ENCODE measurements around the gene PI4KA. TPM values are rescaled to one million over a fixed set of nuclear protein-coding genes. Genes with fewer than 3 reads are reported as not detected.

Gene PI4KA
- total RNA-seq, 4 donors from 2014 or later = 67.3 to 92.9 (median 76.5) TPM

DNA sequence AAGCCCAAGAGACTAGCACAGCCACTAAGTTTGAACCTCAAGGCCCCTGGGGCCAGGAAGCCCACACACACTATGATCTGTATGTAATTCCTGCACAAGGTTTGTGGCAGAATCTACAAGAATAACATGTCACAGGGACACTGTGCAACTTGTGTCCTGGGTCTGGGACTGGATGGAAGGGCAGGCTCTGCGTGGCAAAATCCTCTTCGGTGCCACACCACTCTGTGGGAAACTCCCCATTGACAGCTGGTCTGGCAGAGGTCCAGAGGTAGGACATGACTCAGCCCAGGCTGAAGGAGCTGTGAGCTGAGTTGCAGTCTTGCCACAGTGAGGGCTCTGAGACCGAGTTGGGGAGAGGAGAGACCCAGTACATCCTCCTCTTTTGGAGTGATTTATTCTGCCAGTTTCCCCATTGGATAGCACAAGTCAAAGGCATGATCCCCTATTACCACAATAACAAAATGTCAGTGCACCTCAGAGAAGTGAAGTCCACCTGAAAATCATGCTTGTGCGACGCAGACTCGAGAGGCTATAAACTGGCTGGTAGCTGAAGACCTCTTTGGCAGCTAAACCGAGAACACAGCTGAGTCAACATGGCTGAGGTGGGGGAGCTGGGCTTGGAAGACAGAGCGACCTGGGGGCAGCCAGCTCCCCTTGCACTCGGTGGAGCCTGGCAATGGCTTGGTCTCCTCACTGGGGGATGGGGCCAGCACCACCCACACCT is 108.0 kb downstream of the PI4KA start:
- TF ChIP-seq, protein P1, sequence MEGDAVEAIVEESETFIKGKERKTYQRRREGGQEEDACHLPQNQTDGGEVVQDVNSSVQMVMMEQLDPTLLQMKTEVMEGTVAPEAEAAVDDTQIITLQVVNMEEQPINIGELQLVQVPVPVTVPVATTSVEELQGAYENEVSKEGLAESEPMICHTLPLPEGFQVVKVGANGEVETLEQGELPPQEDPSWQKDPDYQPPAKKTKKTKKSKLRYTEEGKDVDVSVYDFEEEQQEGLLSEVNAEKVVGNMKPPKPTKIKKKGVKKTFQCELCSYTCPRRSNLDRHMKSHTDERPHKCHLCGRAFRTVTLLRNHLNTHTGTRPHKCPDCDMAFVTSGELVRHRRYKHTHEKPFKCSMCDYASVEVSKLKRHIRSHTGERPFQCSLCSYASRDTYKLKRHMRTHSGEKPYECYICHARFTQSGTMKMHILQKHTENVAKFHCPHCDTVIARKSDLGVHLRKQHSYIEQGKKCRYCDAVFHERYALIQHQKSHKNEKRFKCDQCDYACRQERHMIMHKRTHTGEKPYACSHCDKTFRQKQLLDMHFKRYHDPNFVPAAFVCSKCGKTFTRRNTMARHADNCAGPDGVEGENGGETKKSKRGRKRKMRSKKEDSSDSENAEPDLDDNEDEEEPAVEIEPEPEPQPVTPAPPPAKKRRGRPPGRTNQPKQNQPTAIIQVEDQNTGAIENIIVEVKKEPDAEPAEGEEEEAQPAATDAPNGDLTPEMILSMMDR (IDR thresholded peaks at IDR 0.05; ENCODE audit: low read depth) = no peak

DNA sequence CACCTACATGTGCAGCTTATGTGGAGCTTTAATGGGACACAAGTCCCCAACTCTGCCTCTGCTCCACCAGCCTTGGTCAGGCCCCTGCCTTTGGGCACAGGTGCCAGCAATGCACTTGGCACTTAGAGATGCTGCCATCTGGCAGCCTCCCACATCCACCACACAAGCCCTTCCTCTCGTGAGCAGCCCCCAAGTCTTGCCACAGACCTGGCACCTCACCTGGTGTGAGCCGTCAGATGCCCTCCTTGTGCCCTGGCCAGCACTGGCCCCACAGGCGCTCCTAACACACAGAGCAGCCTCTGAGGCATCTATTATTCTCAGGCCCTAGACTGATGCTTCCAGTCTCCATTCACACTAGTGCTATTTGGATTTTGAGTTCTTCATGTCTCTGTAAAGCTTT is 109.2 kb downstream of the PI4KA start:
- TF ChIP-seq, protein P1 (IDR thresholded peaks at IDR 0.05; ENCODE audit: low read depth) = no peak

DNA sequence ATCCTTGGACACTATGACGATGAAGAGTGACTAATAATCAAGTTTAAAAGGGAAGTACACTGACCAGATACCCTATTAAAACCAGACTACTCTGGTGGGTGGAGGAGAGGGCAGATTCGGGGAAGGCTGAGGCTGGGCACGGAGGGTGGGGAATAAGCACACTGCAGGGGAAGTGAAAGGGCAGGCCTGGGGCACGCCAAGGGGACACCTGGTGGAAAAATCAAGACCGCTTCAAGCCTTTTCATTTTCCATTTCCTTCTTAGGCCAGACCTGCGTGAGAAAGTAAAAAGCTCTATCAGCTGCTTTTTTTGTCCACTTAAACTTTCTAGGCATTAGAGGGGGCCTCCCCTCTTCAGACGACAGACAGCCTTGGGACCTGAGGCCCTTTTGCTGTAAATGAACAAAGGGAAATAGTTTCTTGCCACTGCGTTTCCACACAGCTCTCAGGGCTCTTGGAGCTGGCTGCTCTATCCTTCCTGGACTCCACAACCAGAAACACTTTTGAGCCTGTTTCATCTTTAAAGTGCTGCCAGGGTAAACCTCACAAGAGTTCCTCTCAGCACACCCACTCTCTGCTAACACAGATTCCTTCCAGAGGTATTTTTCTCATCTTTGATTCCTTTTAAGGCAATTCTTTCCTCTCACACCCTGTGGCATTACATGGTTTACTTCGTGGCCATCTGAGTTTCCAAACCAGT is 109.7 kb downstream of the PI4KA start:
- TF ChIP-seq, protein P1 (IDR thresholded peaks at IDR 0.05; ENCODE audit: low read depth) = no peak

DNA sequence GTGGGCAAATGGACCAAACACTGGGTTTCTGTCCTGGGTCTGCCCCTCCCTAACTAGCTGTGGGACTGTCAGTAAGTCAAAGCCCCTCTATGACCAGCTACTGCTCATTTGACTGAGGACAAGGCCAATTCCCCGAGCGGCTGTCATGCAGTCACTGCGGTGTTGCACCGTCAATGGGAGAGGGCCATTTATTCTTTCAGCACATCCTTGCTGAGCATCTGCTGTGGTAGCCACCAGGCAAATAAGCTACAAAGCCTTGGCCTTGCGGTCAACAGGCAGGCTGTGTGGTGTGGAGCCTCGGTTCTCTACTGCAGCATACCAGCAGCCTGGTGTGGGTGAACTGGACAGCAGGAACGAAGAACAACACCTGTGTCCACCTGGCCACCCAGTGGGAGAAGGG is 110.5 kb downstream of the PI4KA start:
- TF ChIP-seq, protein P1 (IDR thresholded peaks at IDR 0.05; ENCODE audit: low read depth) = no peak

DNA sequence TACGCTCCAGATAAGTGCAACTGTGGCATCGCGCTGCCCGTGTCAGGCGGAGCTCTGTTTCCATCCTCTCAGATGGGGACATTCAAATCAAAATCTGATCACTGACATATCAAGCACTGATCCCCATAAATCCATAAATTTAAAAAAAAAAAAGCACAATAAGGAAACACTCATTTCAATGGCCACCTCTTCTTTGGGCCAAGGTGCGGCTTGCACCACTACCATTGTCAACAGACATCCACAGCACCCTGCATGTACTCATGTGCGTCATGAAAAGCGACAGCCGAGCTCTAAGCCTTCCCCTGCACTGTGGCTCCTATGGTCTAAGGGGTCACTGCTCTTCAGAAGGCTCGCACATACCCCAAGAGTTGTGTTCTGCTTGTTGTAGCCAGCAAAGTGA is 111.4 kb downstream of the PI4KA start:
- TF ChIP-seq, protein P1 (IDR thresholded peaks at IDR 0.05; ENCODE audit: low read depth) = no peak

DNA sequence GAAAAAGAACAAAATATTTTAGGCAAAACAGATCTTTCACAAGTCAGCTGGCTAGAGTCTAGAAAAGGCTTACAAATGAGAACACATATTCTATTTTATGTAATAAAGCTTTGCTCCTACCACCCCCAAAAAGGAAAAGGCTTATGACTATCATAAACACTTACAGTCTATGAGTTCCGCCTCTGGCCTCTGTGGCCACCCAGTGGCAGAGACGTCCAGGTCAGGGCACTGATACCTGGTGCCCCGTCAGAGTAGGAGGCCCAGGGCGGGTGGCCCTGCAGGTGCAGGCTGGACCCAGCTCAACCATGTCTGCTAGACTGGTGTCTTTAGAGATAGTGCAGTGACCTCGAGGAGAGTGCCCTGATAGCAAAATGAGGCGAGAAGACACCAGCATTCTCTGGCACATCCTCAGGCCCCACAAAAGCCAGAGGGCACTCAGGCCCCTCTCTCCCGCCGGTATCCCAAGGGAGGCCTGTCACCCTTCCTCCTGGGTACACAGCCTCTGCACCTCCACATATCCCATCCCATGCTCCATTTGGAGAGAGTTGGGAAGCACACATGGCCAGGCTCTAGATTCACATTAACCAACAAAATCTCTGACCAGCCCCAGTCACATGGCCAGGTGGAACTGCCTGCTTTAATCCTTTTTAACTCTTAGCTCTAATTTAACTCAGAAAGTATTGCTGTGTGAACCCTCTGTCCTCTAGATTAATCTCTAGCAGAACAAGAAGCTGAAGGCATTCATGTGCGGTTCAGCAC is 112.0 kb downstream of the PI4KA start:
- TF ChIP-seq, protein P1 (IDR thresholded peaks at IDR 0.05; ENCODE audit: low read depth) = no peak

DNA sequence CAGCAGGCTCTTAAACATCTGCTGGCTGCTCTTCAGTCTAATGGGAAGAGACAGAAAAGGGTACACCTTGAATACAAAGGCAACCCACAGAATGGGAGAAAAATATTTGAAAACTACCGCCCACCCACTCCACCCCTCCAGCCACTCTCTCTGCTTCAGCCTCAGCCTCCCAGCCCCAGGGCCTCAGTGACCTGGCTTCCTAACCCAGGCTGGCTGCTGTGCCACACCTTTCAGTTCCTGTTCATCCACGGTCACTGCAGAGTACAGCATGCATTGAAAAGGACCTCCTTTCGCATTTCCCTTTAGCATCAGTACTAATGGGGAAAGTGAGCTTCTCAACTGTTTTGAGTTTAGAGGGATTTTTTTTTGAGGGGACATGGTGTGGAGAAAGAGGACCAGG is 113.5 kb downstream of the PI4KA start:
- TF ChIP-seq, protein P1 (IDR thresholded peaks at IDR 0.05; ENCODE audit: low read depth) = no peak

All from subcutaneous adipose tissue (tissue), 4 donors.